GM12878 (cell line): ENCODE data around the gene CCDC117. TPM values are rescaled to one million over a fixed set of nuclear protein-coding genes. Genes with fewer than 3 reads are reported as not detected.
A peak's percentile ranks its signal among the peaks of the same experiment; 100 is the strongest.

ENCODE experiments used
- ATAC-seq: fragments of 200-7000 bp; cut with Tn5 transposase; 3 replicates; pipeline ENCODE4 v1.9.1; 2020; ENCODE audit warnings: mild to moderate bottlenecking, moderate library complexity
- BruUV-seq: library from RNA; stranded (reverse); fragments of 400-500 nt; replicated peaks from 2 replicates; lab custom pipeline; 2021; lab: Mats Ljungman, UMichigan
- CTCF ChIA-PET: fragments of 300-600 bp; sonication (Branson Sonifier 250); formaldehyde crosslinking; extraction: SDS; loops from one replicate; lab custom pipeline; 2021; ENCODE audit warnings: inconsistent platforms; lab: Yijun Ruan, JAX
- POLR2A ChIA-PET: fragments of 350-600 bp; formaldehyde crosslinking; extraction: SDS; loops from one replicate; lab custom pipeline; 2021; ENCODE audit warnings: inconsistent platforms; lab: Charles Lee
- RAD21 ChIA-PET: fragments of 300-600 bp; sonication (Branson Sonifier 250); formaldehyde crosslinking; loops from one replicate; lab custom pipeline; 2023; ENCODE audit warnings: antibody characterized with exemption; ENCODE audit not compliant: unreplicated experiment; lab: Charles Lee
- SMC1A ChIA-PET: fragments of 300-600 bp; sonication (Branson Sonifier 250); formaldehyde crosslinking; loops from one replicate; lab custom pipeline; 2023; ENCODE audit not compliant: unreplicated experiment, uncharacterized antibody; lab: Charles Lee
- DNase-seq: peaks from one replicate; pipeline ENCODE4 v3.0.0-alpha.2; 2011; ENCODE audit warnings: low read depth, low spot score
- FAIRE-seq: peaks from 3 replicates; lab custom pipeline; 2011; peaks lifted over from hg19 to GRCh38; lab: Jason Lieb, UNC
- H2AFZ ChIP-seq: 2 replicates; pipeline ENCODE4 v1.6.0; 2011; ENCODE audit warnings: low read depth, low read length, control low read depth; ENCODE audit not compliant: control insufficient read depth
- H3K27ac ChIP-seq: 2 replicates; pipeline ENCODE4 v1.5.1; 2011; ENCODE audit warnings: control low read depth; ENCODE audit not compliant: control insufficient read depth, insufficient read depth
- H3K27me3 ChIP-seq, 2 experiments: replicated peaks in 1 of 2; 2 replicates each; pipeline versions ENCODE4 v1.6.0 to v1.6.1; 2011; ENCODE audit warnings: low read length in 1 of 2; ENCODE audit not compliant: control insufficient read depth in 2 of 2, insufficient read depth in 2 of 2
- H3K36me3 ChIP-seq, 2 experiments: 2 replicates each; pipeline ENCODE4 v1.5.1; 2011; ENCODE audit warnings: low read length in 1 of 2; ENCODE audit not compliant: control insufficient read depth in 2 of 2, insufficient read depth in 2 of 2
- H3K4me1 ChIP-seq: 2 replicates; pipeline ENCODE4 v1.6.1; 2011; ENCODE audit warnings: mild to moderate bottlenecking, low read length, moderate library complexity, mixed read lengths; ENCODE audit not compliant: control insufficient read depth, insufficient read depth
- H3K4me2 ChIP-seq: 2 replicates; pipeline ENCODE4 v1.6.0; 2011; ENCODE audit warnings: control low read depth; ENCODE audit not compliant: control insufficient read depth, insufficient read depth
- H3K4me3 ChIP-seq: fragments of 200-600 bp; sonication (generic); 2 replicates; pipeline ENCODE4 v1.5.1; 2016
- H3K79me2 ChIP-seq: 2 replicates; pipeline ENCODE4 v1.6.0; 2011; ENCODE audit warnings: low read length; ENCODE audit not compliant: control insufficient read depth, insufficient read depth
- H3K9ac ChIP-seq: 2 replicates; pipeline ENCODE4 v1.8.0; 2011; ENCODE audit warnings: low read length, control low read depth, mixed read lengths; ENCODE audit not compliant: control insufficient read depth, insufficient read depth
- H3K9me3 ChIP-seq: replicated peaks from 3 replicates; pipeline ENCODE4 v1.5.1; 2011; ENCODE audit warnings: mild to moderate bottlenecking, low read length; ENCODE audit not compliant: control insufficient read depth, insufficient read depth
- H4K20me1 ChIP-seq: 2 replicates; pipeline ENCODE4 v1.6.0; 2011; ENCODE audit not compliant: control insufficient read depth, insufficient read depth
- ASH2L ChIP-seq: fragments of 300-600, 200-600 bp; sonication (generic); IDR thresholded peaks from 2 replicates; pipeline ENCODE4 v1.6.1; 2017; ENCODE audit warnings: low read depth, mild to moderate bottlenecking, borderline replicate concordance
- CHD2 ChIP-seq: IDR thresholded peaks from 2 replicates; pipeline ENCODE4 v1.6.1; 2011; ENCODE audit warnings: low read depth, low read length, improper control_type of control experiment, borderline replicate concordance
- ESRRA ChIP-seq: IDR thresholded peaks from 2 replicates; pipeline ENCODE4 v1.6.1; 2012; ENCODE audit warnings: mild to moderate bottlenecking, low read length, improper control_type of control experiment
- GABPA ChIP-seq: IDR thresholded peaks from 2 replicates; pipeline ENCODE4 v1.6.1; 2014; ENCODE audit warnings: antibody characterized with exemption, low read depth, mild to moderate bottlenecking, inconsistent platforms
- HDAC6 ChIP-seq: fragments of 200-600 bp; sonication (generic); IDR thresholded peaks from one replicate; pipeline ENCODE4 v1.8.0; 2017; ENCODE audit warnings: antibody characterized with exemption; ENCODE audit not compliant: unreplicated experiment
- MEF2B ChIP-seq: fragments of 450-650 bp; IDR thresholded peaks from 2 replicates; pipeline ENCODE4 v1.6.1; 2018; ENCODE audit warnings: mild to moderate bottlenecking, moderate library complexity; ENCODE audit not compliant: partially characterized antibody, poor library complexity, severe bottlenecking
- NR2C1 ChIP-seq: fragments of 450-650 bp; IDR thresholded peaks from 2 replicates; pipeline ENCODE4 v1.6.1; 2017; ENCODE audit warnings: antibody characterized with exemption, mild to moderate bottlenecking, moderate library complexity
- PAX5 ChIP-seq: IDR thresholded peaks from 2 replicates; pipeline ENCODE4 v1.6.1; 2011; ENCODE audit warnings: low read depth, low read length, borderline replicate concordance
- PML ChIP-seq: IDR thresholded peaks from 2 replicates; pipeline ENCODE4 v1.6.1; 2012; ENCODE audit warnings: low read length, inconsistent platforms
- POLR2A ChIP-seq: IDR thresholded peaks from 2 replicates; pipeline ENCODE4 v1.6.1; 2011; ENCODE audit warnings: low read depth, mild to moderate bottlenecking, low read length
- POLR2AphosphoS5 ChIP-seq: IDR thresholded peaks from 2 replicates; pipeline ENCODE4 v1.6.1; 2011; ENCODE audit warnings: mild to moderate bottlenecking, low read length, inconsistent platforms
- RBBP5 ChIP-seq: fragments of 200-600 bp; sonication (generic); conservative IDR thresholded peaks from 2 replicates; pipeline ENCODE4 v1.6.1; 2016
- RFX5 ChIP-seq: IDR thresholded peaks from 2 replicates; pipeline ENCODE4 v1.6.1; 2011; ENCODE audit warnings: low read depth, low read length, improper control_type of control experiment
- SMAD5 ChIP-seq: IDR thresholded peaks from 2 replicates; pipeline ENCODE4 v1.6.1; 2016; ENCODE audit warnings: antibody characterized with exemption, low read depth
- TCF12 ChIP-seq: IDR thresholded peaks from 2 replicates; pipeline ENCODE4 v1.6.1; 2011; ENCODE audit warnings: low read depth, mild to moderate bottlenecking, low read length
- WRNIP1 ChIP-seq: IDR thresholded peaks from 2 replicates; pipeline ENCODE4 v1.6.1; 2011; ENCODE audit warnings: low read depth, low read length, improper control_type of control experiment, borderline replicate concordance
- ZNF622 ChIP-seq: fragments of 450-650 bp; IDR thresholded peaks from 2 replicates; pipeline ENCODE4 v1.6.1; 2017; ENCODE audit warnings: mild to moderate bottlenecking, inconsistent platforms
- WGBS: methylation state at CpG from one replicate; pipeline ENCODE4 v1.1.6; 2016; ENCODE audit warnings: low lambda C conversion rate; ENCODE audit not compliant: insufficient replicate concordance, insufficient coverage; ENCODE audit errors: missing lambda C conversion rate; 5-methylcytosine and 5-hydroxymethylcytosine counted together
- in situ Hi-C: fragments of 300-500 bp; cut with MboI; formaldehyde crosslinking; loops from 9 replicates; pipeline ENCODE4 v1.14.3; 2018; ENCODE audit warnings: mixed read lengths
- intact Hi-C: fragments of 100-400 bp; cut with micrococcal nuclease; formaldehyde crosslinking; loops from one replicate; pipeline ENCODE4 v1.14.2; 2022; ENCODE audit not compliant: unreplicated experiment
- polyA plus RNA-seq, 11 experiments: library from polyadenylated mRNA; depleted of rRNA in 4 of 11; unstranded in 6 of 11; stranded (reverse) in 5 of 11; fragments of >200 nt; fragmentation: Nextera tagmentation in 4 of 11; fragmentation: Illumina TruSeq in 1 of 11; extraction: Ambion mirVana in 4 of 11; extraction: Trizol in 1 of 11; gene quantifications; 1 replicate in 1 of 11; 2 replicates in 10 of 11; pipeline versions ENCODE4 v1.2.1 to v1.2.3, GENCODE V29; 2011 to 2016; ENCODE audit warnings: inconsistent platforms in 2 of 11, missing spikeins in 2 of 11, low read depth in 1 of 11
- total RNA-seq, 4 experiments: library from RNA; depleted of rRNA in 3 of 4; stranded (reverse); fragments of >200 nt in 3 of 4; fragmentation: Illumina TruSeq in 1 of 4; extraction: Trizol in 1 of 4; gene quantifications; 2 replicates each; pipeline versions ENCODE4 v1.2.1 to v1.2.3, GENCODE V29; 2013 to 2021
- TF ChIP-seq, protein P1 (sequence below): fragments of 450-650 bp; IDR thresholded peaks from 2 replicates; pipeline ENCODE4 v1.6.1; 2017; ENCODE audit warnings: mild to moderate bottlenecking

The CCDC117 gene
- total and polyA plus RNA-seq, 10 of the 15 experiments (the other 5 are each of a cell fraction or from before 2014, with no cell fraction given), result 6.3 to 32.2 (median 20.6) TPM

DNA sequence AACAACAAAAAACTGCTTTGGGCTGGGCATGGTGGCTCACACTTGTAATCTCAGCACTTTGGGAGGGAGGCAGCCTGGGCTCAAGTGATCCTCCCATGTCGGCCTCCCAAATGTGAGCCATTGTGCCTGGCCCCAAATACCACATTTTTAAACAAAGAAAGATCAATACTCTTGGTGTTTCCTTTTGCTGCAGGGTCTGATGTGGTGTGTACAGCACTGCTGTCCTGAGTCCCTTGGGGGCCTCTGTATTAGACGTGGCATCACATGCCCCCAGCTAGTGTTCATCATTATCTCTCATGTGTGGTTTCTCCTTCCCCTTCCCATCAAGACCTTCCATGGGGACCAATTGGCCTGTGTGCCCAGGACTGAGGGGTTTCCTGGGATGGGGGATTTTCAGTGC lies 48.4 kb downstream of the CCDC117 start:
- ATAC-seq (no peak), FAIRE-seq (no peak), DNase-seq (no peak)
- no TSS peak for BruUV-seq
- no peaks in the 10 kb centered on the region for H3K79me2 ChIP-seq
- in situ Hi-C loops (loop anchor here (10.0 kb wide), 1 partner anchor 796 kb away; no protein-coding TSS in a partner anchor), intact Hi-C loops (loop anchor here (10.0 kb wide), 3 partner anchors 46 to 806 kb away; partner anchors contain the start of genes CCDC117 and TTC28)
- no peak overlapping the region for H3K4me2 ChIP-seq
- no peaks in the 10 kb centered on the region for H4K20me1 ChIP-seq
- CTCF ChIA-PET, result interaction anchor here (2.0 to 4.3 kb wide), 3 partner anchors 8 to 29 kb away, joined by 6 to 48 read pairs (median 30); no protein-coding TSS in a partner anchor
- no peak overlapping the region for H3K9ac ChIP-seq
- RAD21 ChIA-PET, result interaction anchor here (1.4 to 4.4 kb wide), 4 partner anchors 20 to 220 kb away, joined by 4 to 58 read pairs (median 10); partner anchors contain the start of gene XBP1
- H3K27me3 ChIP-seq, result no peaks in the 10 kb centered on the region
- peaks cover 46% of the 10 kb centered on the region for H3K4me1 ChIP-seq
- H3K4me3 ChIP-seq, result no peak overlapping the region
- H3K27ac ChIP-seq, result no peak overlapping the region
- WGBS, result 78% methylated on average over 2 of the region's 2 CpGs
- TF ChIP-seq MEF2B (peak; percentile 14), POLR2AphosphoS5 (no peak), GABPA (no peak)
- no peak overlapping the region for H2AFZ ChIP-seq
- SMC1A ChIA-PET, result interaction anchor here (3.4 to 6.8 kb wide), 4 partner anchors 8 to 220 kb away, joined by 15 to 130 read pairs (median 44); partner anchors contain the start of gene XBP1
- no peaks in the 10 kb centered on the region for H3K9me3 ChIP-seq
- 0 out of 4 replicates have a peak, but pooled peaks cover 0 to 2% of the 10 kb centered on the region in 2 experiments for H3K36me3 ChIP-seq
- POLR2A ChIA-PET, result interaction anchor here (3.4 to 4.2 kb wide), 2 partner anchors 20 to 27 kb away, joined by 29 to 64 read pairs; partner anchors contain the start of gene XBP1

- ChIA-PET SMC1A (interaction anchor here (6.8 kb wide), 1 partner anchor 22 kb away, joined by 130 read pairs; the partner anchor contains the start of gene XBP1), POLR2A (interaction anchor here (4.2 kb wide), 1 partner anchor 21 kb away, joined by 64 read pairs; the partner anchor contains the start of gene XBP1), RAD21 (interaction anchor here (1.4 to 4.4 kb wide), 4 partner anchors 21 to 220 kb away, joined by 4 to 58 read pairs (median 10); partner anchors contain the start of gene XBP1), CTCF (interaction anchor here (1.5 to 4.2 kb wide), 5 partner anchors 8 to 31 kb away, joined by 3 to 48 read pairs (median 7); no protein-coding TSS in a partner anchor)
- intact Hi-C loops (loop anchor here (10.0 kb wide), 3 partner anchors 47 to 807 kb away; partner anchors contain the start of genes CCDC117 and TTC28), in situ Hi-C loops (loop anchor here (10.0 kb wide), 1 partner anchor 797 kb away; no protein-coding TSS in a partner anchor)
- H3K4me2 ChIP-seq, result no peak overlapping the region
- no peak overlapping the region for H2AFZ ChIP-seq
- no peak for FAIRE-seq
- no peaks in the 10 kb centered on the region for H4K20me1 ChIP-seq
- H3K27me3 ChIP-seq, result no peaks in the 10 kb centered on the region
- H3K9ac ChIP-seq, result no peak overlapping the region
- no peaks in the 10 kb centered on the region for H3K9me3 ChIP-seq
- no TSS peak for BruUV-seq
- no peaks in the 10 kb centered on the region for H3K79me2 ChIP-seq
- ATAC-seq, result no peak
- H3K4me1 ChIP-seq, result peaks cover 46% of the 10 kb centered on the region
- 0 out of 4 replicates have a peak, but pooled peaks cover 0 to 2% of the 10 kb centered on the region in 2 experiments for H3K36me3 ChIP-seq
- no peak overlapping the region for H3K4me3 ChIP-seq
- H3K27ac ChIP-seq, result no peak overlapping the region
- WGBS, result 81% methylated on average over 1 of the region's 1 CpG
- no peak for DNase-seq
- TF ChIP-seq, protein P1, sequence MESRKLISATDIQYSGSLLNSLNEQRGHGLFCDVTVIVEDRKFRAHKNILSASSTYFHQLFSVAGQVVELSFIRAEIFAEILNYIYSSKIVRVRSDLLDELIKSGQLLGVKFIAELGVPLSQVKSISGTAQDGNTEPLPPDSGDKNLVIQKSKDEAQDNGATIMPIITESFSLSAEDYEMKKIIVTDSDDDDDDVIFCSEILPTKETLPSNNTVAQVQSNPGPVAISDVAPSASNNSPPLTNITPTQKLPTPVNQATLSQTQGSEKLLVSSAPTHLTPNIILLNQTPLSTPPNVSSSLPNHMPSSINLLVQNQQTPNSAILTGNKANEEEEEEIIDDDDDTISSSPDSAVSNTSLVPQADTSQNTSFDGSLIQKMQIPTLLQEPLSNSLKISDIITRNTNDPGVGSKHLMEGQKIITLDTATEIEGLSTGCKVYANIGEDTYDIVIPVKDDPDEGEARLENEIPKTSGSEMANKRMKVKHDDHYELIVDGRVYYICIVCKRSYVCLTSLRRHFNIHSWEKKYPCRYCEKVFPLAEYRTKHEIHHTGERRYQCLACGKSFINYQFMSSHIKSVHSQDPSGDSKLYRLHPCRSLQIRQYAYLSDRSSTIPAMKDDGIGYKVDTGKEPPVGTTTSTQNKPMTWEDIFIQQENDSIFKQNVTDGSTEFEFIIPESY, result no peak
- no peak for TF ChIP-seq PAX5
- no peak for TF ChIP-seq PML
- no peak for TF ChIP-seq CHD2
- no peak for TF ChIP-seq NR2C1
- TF ChIP-seq ZNF622, result no peak
- TF ChIP-seq POLR2AphosphoS5, result no peak
- no peak for TF ChIP-seq SMAD5
- TF ChIP-seq RFX5, result no peak
- TF ChIP-seq WRNIP1, result no peak
- TF ChIP-seq ESRRA, result no peak
- no peak for TF ChIP-seq TCF12
- TF ChIP-seq POLR2A, result no peak
- no peak for TF ChIP-seq HDAC6
- TF ChIP-seq ASH2L, result no peak
- no peak for TF ChIP-seq RBBP5
These were observed 49.0 kb downstream of the CCDC117 start for GRCh38 chr22:28821452-28821851.
